Measurements from ENCODE around the gene GATD1. TPM values are rescaled to one million over a fixed set of nuclear protein-coding genes. Genes with fewer than 3 reads are reported as not detected.

The GATD1 gene
- total RNA-seq, 2 donors from 2014 or later, result 14.0 to 28.7 TPM

- Histone ChIP-seq H3K9me3 (no peaks in the 10 kb centered on the region), H3K4me3 (no peak overlapping the region), H3K4me1 (peaks cover 34% of the 10 kb centered on the region), H3K27me3 (no peaks in the 10 kb centered on the region), H3K27ac (no peak overlapping the region), H3K36me3 (replicated peaks in 1 of 2; ENCODE audit: insufficient read depth in 1 of 2, low read depth in 2 of 2) (no peaks in the 10 kb centered on the region)
- WGBS, 2 donors, result 75 to 81% methylated on average over 4 to 17 of the region's 18 CpGs
- ATAC-seq, result no peak
- TF ChIP-seq POLR2A (IDR thresholded peaks at IDR 0.05) (no peak), CTCF (IDR thresholded peaks at IDR 0.05) (no peak)
- intact Hi-C loops (cut with DNase I), result loop anchor here (5.0 to 10.0 kb wide), 2 partner anchors 68 to 170 kb away; no protein-coding TSS in a partner anchor
- DNase-seq, result no peak
These were observed 52.4 kb downstream of the GATD1 start for GRCh38 chr11:724778-725386.

GRCh38 chr11:724049-724777, 53.1 kb downstream of the GATD1 start:
- Histone ChIP-seq H3K27me3 (no peaks in the 10 kb centered on the region), H3K4me1 (peaks cover 34% of the 10 kb centered on the region), H3K4me3 (no peak overlapping the region), H3K27ac (no peak overlapping the region), H3K9me3 (no peaks in the 10 kb centered on the region), H3K36me3 (replicated peaks in 1 of 2; ENCODE audit: insufficient read depth in 1 of 2, low read depth in 2 of 2) (no peaks in the 10 kb centered on the region)
- intact Hi-C loops (cut with DNase I), result loop anchor here (5.0 to 10.0 kb wide), 2 partner anchors 67 to 169 kb away; no protein-coding TSS in a partner anchor
- no peak for DNase-seq
- ATAC-seq, result no peak
- no peak for TF ChIP-seq CTCF (IDR thresholded peaks at IDR 0.05)
- no peak for TF ChIP-seq POLR2A (IDR thresholded peaks at IDR 0.05)
- WGBS, 2 donors, result 87 to 88% methylated on average over 14 to 19 of the region's 19 CpGs

- no peaks in the 10 kb centered on the region for H3K27me3 ChIP-seq
- 31 to 52% methylated on average over 3 to 8 of the region's 8 CpGs for WGBS, 2 donors
- H3K4me1 ChIP-seq, result peaks cover 32% of the 10 kb centered on the region
- no peaks in the 10 kb centered on the region for H3K9me3 ChIP-seq
- no peak overlapping the region for H3K4me3 ChIP-seq
- peak in 3 of 4 donors; percentile 48 to 68 (median 62) for DNase-seq
- intact Hi-C loops (cut with DNase I), result loop anchor here (5.0 to 10.0 kb wide), 2 partner anchors 66 to 169 kb away; no protein-coding TSS in a partner anchor
- ATAC-seq, result no peak
- no peaks in the 10 kb centered on the region for H3K36me3 ChIP-seq (replicated peaks in 1 of 2; ENCODE audit: insufficient read depth in 1 of 2, low read depth in 2 of 2)
- H3K27ac ChIP-seq, result no peak overlapping the region
- TF ChIP-seq CTCF (IDR thresholded peaks at IDR 0.05) (peak; percentile 13 to 74 (median 64)), POLR2A (IDR thresholded peaks at IDR 0.05) (no peak)
These were observed 54.0 kb downstream of the GATD1 start for GRCh38 chr11:723120-723883.

GRCh38 chr11:722346-722811, 54.9 kb downstream of the GATD1 start:
- Histone ChIP-seq H3K4me1 (peaks cover 23% of the 10 kb centered on the region), H3K9me3 (no peaks in the 10 kb centered on the region), H3K27me3 (no peaks in the 10 kb centered on the region), H3K4me3 (no peak overlapping the region), H3K36me3 (replicated peaks in 1 of 2; ENCODE audit: insufficient read depth in 1 of 2, low read depth in 2 of 2) (no peaks in the 10 kb centered on the region), H3K27ac (no peak overlapping the region)
- intact Hi-C loops (cut with DNase I), result loop anchor here (5.0 to 10.0 kb wide), 2 partner anchors 65 to 168 kb away; no protein-coding TSS in a partner anchor
- WGBS, 2 donors, result 39 to 75% methylated on average over 2 to 20 of the region's 20 CpGs
- DNase-seq (no peak), ATAC-seq (no peak)
- no peak for TF ChIP-seq POLR2A (IDR thresholded peaks at IDR 0.05)
- TF ChIP-seq CTCF (IDR thresholded peaks at IDR 0.05), result no peak

Data from body of pancreas (tissue), 4 donors.